ENCODE measurements around the gene UBE2H.

GRCh38 chr7:129859183-129859582 is 93.6 kb downstream of the UBE2H start:
- TF ChIP-seq CTCF (conservative IDR thresholded peaks at IDR 0.05; ENCODE audit: low read depth, low read length) = no peak
- no peak for TF ChIP-seq EZH2 (IDR thresholded peaks at IDR 0.05; ENCODE audit: borderline replicate concordance, low read depth, low read length, poor library complexity, severe bottlenecking)

Data from A673 (cell line).